GM18526 (cell line): Measurements from ENCODE around the gene ST6GALNAC2.

Source experiments
- POLR2A ChIP-seq: IDR thresholded peaks from 3 replicates; pipeline ENCODE4 v1.6.1; 2011; ENCODE audit not compliant: insufficient read length; ENCODE audit errors: extremely low read depth

ST6GALNAC2 gene

DNA sequence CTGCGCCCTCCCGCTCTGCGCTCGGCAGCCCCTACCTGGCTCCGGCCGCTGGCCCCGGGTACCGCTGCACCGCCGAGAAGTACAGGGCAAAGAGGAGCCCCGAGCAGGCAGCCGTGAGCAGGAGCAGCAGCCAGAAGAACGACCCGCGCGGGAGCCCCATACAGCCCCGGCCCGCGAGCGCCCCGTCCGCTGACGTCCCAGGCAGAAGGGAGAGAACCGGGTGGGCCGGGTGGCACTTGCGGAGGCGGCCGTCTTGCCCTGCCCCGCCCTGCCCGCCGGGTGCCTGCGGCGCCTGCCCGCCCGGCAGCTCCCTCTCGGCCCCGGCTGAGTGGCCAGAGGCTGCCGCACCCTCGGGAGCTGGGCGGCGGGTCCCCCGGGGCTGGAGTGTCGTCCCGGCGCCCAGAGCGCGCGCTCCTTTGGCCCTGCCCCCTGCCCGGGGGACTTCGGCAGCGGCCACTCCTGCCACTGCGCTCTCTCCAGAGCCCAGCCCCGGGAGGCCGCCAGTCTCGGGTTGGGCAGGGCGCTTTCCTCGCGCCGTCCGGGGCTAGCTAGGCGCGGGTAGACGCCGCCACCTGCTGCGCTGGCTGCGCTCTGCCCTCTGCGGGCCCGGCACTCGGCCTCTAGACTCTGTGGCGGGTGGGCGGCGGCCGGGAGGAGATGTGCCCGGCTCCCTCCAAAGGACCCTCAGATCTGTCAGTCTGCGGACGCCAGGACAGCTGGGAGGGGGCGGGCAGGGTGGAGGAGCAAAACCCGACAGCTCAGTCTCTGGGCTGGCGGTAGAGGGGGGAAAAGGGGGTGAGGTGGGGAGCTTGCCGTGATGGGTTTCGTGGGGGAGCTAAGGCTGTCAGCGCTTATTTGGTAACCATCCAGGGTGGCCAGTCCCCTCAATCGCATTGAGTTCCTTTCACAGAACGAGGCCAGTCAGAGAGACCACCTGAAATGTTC lies at the start of gene ST6GALNAC2:
TSS of gene ST6GALNAC2 (minus strand) at position 212 of the 945 bp plus-strand sequence. CDS start at position 160, 52 bp downstream.
- no peak for TF ChIP-seq POLR2A

DNA sequence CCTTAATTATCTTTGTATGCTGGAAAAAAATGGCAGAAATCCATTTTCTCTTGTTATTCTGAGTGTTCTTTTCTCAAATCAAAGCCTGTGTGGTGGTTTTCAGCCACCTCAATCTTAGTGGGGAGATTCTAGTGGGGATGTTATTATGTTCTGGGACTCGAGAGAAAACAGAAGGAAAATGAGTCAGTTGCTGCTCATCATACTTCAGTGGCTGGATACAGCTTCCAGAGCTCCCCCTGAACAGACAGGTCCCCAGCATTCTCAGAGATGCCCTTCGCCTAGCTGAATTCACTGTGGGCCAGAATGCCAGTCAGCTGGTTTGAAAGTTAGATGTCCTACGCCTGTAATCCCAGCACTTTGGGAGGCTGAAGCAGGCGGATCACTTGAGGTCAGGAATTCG lies 49.4 kb upstream of the ST6GALNAC2 start:
- no peak for TF ChIP-seq POLR2A

DNA sequence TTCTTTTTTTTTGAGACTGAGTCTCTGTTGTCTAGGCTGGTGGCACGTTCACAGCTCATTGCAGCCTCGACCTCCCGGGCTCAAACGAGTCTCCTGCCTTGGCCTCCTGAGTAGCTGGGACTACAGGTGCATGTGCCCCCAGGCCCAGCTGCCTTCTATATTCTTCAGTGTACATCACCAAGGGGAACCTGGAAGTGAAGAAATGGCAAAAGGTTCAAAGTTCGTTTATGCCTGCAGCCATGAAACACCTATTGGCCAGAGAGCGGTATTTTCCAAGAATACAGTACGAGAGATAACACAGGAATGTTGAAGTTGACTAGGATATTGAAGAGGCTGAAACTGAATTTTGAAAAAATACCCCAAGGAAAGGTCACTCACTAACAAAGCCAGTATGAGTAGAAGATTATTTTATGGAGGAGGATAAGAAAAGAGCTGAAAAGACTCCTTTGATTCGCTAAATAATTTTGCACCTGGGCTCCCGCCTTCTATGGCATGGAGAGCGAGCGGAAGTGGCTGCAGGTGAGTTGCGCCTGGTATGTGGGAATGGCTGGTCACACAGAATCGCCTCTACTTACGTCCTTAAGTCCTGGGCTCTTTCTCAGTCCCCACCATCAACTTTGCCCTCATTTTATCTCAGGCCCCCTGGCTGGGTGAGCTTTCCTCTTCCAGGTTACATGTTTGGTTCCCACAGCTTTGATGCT lies 48.1 kb upstream of the ST6GALNAC2 start:
- TF ChIP-seq POLR2A: no peak

DNA sequence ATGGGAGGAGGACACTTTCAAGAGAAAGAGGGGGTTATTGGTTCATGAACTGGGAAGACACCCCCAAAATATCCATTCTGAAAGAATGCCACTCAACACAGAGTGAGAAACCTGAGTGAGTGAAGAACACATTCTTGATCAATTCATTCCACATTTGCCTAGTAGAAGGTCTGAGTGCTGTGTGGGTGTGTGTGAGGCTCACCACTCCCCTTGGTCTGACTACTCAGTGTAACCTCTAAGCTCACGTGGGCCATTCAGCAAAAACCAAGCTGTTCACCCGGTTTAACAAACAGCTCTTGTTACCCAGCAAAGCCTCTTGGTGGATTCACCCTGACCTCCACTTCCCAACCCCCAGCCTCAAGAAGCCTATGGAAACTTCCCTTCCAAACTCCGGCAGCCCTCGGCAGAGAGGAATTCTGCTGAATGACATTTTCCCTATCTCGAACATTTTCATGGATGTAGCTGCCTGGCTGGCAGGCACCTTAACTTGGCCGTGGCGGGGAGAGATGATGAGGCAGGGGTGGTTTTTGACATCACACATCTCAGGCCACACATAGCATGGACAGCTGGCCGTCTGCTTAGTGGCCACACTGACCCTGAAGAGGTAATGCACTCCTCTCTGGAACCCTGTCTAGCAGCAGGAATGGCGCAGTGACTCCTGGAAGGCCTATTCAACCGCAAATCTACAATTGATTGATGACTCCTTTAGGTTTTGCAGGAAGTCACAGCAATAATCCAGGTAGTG lies 46.3 kb upstream of the ST6GALNAC2 start:
- no peak for TF ChIP-seq POLR2A

DNA sequence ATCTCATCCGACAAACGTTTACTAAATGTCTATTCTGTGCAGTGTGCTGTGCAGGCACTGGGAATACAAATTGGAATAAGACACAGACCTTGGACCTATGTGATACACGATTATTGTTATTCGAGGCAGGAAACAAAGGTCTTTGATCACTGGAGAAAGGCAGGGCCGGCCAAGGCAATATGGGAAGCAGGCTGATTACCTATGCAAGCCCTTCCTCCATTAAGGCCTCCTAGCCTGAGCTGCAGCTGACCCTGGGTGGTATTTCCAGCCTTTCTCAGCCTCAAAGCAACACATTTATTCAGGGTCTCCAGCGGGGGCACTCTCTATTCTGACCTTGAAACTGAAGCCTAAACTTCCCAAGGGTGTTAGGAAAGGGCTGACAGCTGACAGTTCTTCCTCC lies 44.5 kb upstream of the ST6GALNAC2 start:
- no peak for TF ChIP-seq POLR2A

DNA sequence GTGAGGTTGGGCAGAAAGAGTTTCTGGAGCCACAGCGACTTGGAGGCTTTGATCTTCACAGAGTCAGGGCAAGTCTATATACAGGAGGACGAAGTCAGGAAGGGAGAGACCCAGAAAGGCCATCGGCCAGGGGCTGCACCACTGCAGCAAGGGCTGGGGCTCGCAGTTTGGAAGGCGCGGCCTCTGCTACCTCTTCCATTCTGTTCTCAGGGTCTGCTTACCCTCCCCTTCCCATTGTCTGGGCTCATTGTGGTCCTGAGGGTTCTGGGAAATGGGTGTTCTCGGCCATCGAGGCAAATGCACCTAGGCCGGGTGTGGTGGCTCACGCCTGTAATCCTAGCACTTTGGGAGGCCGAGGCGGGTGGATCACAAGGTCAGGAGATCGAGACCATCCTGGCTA lies 41.9 kb upstream of the ST6GALNAC2 start:
- TF ChIP-seq POLR2A: no peak

DNA sequence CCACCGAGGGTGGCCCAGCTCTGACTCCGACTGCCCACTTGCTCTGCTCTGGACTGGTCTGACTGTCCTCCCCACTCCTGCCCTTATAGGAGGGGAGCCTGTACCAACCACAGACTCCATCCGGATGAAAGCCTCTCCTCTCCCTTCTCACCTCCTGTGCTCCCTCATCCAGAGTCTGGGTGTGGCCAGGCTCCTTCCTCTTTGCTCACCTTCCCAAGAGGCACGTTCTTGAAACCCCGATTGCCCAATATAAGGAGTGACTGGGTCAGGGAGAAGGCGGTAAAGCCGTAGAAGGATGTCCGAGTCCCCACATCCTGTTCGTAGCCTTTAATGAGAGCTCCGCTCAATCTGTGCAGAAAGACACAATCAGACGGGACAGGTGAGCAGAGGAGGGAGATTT lies 40.8 kb upstream of the ST6GALNAC2 start:
- no peak for TF ChIP-seq POLR2A

DNA sequence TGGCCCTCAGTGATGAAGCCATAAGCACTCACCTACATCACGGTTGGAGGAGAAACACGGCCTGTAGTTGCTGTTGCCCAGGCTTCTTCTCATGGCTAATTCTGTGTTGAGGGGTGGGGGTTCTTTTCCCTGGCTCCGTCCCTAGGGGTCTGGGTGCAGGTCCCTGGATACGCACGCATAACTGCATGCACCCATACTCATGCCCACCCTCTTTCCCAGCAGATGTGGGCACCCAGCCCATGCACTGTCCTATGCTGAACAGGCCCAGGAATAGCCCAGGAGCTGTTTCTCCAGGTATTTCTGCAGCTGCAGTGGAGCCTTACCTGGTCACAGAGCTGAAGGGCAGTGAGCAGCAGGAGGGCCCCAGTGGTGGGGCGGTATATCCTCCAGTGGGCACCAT lies 39.8 kb upstream of the ST6GALNAC2 start:
- no peak for TF ChIP-seq POLR2A

DNA sequence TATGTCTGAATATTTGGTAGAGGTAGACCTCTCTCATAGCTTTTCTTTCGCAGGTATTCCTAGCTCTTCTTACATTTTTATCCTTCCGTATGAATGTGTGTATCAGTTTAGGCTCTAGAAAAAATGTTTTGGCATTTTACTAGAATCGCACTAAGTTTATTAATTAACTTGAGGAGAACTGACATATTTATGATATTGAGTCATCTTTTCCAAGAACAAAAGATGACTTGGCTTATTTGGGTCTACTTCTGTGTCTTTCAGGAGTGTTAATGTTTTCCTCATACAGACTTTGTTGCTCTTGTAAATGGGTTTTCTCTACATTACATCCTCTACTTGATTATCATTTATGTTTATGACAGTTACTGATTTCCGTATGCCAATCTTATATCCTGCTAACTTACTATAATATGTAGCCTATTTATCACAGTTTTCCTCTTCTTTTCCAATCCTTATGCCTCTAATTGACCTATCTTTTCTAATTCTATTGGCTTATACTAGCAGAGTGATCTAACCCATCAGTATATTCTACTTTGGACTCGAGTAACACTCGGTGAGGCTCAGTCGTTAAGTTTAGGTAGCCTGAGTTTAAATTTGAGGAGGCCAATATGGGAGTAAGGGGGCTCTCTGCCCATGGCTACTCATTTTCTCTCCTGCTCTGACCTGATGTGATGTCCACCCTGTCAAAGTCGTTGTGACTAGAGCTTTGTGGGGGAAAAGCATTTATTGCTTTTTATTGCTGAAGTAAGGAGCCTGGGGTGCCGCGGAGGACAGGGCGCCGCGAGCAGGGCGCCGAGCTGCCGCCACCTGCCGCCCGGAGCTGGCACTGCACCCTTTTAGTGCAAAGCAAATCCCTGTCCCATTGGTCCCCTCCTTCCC lies 37.8 kb upstream of the ST6GALNAC2 start:
- TF ChIP-seq POLR2A: no peak

DNA sequence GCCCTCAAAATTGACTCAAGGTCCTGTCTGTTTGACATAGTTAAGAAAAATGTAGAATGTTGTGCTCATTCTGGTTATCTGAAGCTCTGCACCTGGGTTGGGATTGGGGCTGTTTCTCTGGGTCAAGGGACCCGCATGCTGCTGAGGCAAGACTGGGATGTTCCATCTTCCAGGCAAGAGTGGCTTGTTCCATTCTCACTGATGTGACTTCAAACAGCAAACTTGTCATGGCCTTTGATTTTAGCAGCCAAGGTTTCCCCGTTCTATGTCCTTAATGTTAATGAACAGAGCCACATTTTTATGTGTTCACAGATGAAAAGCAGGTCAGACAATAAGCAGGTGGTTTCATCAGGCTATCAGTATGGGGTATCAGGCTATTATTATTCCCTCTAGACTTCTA lies 32.2 kb upstream of the ST6GALNAC2 start:
- TF ChIP-seq POLR2A: no peak

DNA sequence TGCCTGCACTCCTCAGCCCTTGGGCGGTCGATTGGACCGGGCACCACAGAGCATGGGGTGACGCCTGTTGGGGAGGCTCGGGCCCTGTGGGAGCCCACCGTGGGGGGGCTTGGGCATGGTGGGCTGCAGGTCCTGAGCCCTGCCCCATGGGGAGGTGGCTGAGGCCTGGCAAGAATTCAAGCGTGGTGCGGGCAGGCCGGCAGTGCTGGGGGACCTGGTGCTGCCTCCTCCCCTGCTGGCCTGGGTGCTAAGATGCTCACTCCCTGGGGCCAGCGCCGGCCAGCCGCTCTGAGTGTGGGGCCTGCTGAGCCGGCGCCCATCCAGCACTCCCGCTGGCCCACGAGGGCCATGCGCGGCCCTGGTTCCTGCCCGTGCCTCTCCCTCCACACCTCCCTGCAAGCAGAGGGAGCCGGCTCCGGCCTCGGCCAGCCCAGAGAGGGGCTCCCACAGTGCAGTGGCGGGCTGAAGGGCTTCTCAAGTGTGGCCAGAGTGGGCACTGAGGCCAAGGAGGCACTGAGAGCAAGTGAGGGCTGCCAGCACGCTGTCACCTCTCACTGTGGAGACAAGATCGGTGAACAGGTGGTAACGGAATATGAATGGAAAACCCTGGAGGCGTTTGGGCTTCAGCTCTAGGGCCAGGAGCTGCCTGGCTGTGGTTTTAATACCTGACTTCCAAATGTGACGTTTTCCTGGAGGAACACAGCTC lies 29.4 kb upstream of the ST6GALNAC2 start:
- TF ChIP-seq POLR2A: no peak

DNA sequence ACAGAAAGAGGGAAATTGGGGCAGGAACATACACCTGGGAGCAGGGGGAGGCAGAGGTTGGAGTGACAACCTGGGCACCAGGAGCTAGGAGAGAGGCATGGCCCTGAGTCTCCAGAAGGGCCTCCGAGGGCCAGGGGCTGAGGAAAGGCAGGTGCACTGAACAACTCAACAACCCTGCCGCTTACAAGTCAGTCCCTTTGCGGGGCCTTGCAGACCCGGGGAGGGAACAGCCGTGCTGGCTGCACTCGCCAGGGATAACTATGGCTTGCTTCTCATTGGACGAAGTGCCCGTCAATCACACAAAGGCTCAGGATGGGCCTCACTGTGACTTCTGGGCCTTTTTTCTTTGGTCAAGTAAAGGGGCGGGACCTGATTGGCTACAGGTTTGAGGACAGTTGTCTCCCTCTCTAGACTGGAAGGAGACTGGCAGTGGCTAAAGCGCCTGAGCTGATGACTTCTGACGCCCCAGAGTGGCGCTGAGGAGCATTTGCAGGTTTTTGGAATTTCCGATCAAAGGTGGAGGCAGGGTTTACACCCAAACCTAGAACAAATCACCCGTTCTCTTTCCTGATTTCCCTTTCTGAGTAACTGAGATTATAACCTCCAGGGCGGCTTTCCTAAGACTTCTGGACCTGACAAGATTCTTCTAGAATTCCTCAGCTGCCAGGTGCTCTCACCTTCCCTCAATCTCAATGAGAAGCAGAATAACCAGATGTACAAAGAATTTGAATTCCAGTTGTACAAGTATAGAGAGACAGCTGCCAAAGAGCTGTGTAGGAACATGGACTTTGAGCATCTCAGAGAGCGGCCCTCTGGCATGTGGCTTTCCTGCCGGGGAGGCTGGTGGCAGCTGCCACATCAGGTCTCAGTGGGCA lies 27.6 kb upstream of the ST6GALNAC2 start:
- TF ChIP-seq POLR2A: no peak

DNA sequence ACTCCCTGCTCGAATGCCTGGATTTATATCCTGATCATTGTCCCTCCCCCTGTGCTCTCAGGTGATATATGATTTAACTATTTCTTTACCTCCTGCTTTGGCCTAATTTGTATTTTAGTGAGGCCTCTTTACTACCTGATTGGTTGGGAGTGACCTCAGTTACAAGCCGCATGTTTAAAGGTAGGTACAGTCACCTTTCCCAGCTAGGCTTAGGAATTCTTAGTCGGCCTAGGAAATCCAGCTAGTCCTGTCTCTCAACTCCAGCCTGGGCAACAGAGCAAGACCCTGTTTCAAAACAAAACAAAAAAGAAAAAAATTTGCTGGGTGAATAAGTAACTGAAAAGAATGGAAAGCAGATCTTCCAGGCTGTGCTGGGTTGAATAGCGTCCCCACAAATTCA lies 26.8 kb upstream of the ST6GALNAC2 start:
- no peak for TF ChIP-seq POLR2A
